Neural cell (in vitro differentiated cells): ENCODE results near the gene XPO4. TPM values are rescaled to one million over a fixed set of nuclear protein-coding genes. Genes with fewer than 3 reads are reported as not detected.

Source experiments
- H2AFZ ChIP-seq: fragments of 200-600, 300-800 bp; sonication (generic), shearing (Covaris generic); 2 replicates; pipeline ENCODE4 v1.6.0; 2014; ENCODE audit warnings: low read depth, mild to moderate bottlenecking, antibody characterized with exemption, low read length, moderate library complexity
- H3F3A ChIP-seq: fragments of 200-600 bp; shearing (Covaris generic); 2 replicates; pipeline ENCODE4 v1.6.1; 2016; ENCODE audit warnings: mild to moderate bottlenecking, moderate library complexity, mixed read lengths, antibody characterized with exemption, low read length; ENCODE audit not compliant: insufficient read depth, poor library complexity, severe bottlenecking
- H3K27ac ChIP-seq: fragments of 200-600, 300-800 bp; sonication (generic), shearing (Covaris generic); 2 replicates; pipeline ENCODE4 v1.5.1; 2014; ENCODE audit warnings: mild to moderate bottlenecking, low read length, moderate library complexity
- H3K27me3 ChIP-seq: fragments of 300-800, 200-600 bp; sonication (generic), shearing (Covaris generic); 2 replicates; pipeline ENCODE4 v1.6.0; 2014; ENCODE audit warnings: mild to moderate bottlenecking, low read depth, low read length, moderate library complexity; ENCODE audit not compliant: insufficient read depth
- H3K36me3 ChIP-seq: fragments of 300-800, 200-600 bp; sonication (generic), shearing (Covaris generic); 2 replicates; pipeline ENCODE4 v1.5.1; 2014; ENCODE audit warnings: mild to moderate bottlenecking, antibody characterized with exemption, low read length, moderate library complexity; ENCODE audit not compliant: insufficient read depth
- H3K4me2 ChIP-seq: fragments of 300-800, 200-600 bp; sonication (generic), shearing (Covaris generic); 2 replicates; pipeline ENCODE4 v1.6.0; 2014; ENCODE audit warnings: mild to moderate bottlenecking, low read length
- H3K4me3 ChIP-seq: fragments of 300-800, 200-600 bp; sonication (generic), shearing (Covaris generic); 2 replicates; pipeline ENCODE4 v1.5.1; 2014; ENCODE audit warnings: mild to moderate bottlenecking, low read length, moderate library complexity
- H3K79me2 ChIP-seq: fragments of 200-600 bp; shearing (Covaris generic); replicated peaks from 2 replicates; pipeline ENCODE4 v1.6.0; 2014; ENCODE audit warnings: mild to moderate bottlenecking, low read length, moderate library complexity; ENCODE audit not compliant: insufficient read depth
- H3K9ac ChIP-seq: fragments of 300-800, 200-600 bp; sonication (generic), shearing (Covaris generic); 2 replicates; pipeline ENCODE4 v1.6.1; 2016; ENCODE audit warnings: mild to moderate bottlenecking, low read length, mixed read lengths
- H3K9me2 ChIP-seq: fragments of 200-600 bp; shearing (Covaris generic); 2 replicates; pipeline ENCODE4 v1.6.1; 2016; ENCODE audit warnings: mild to moderate bottlenecking, low read length, mixed read lengths; ENCODE audit not compliant: insufficient read depth
- H3K9me3 ChIP-seq: fragments of 200-600, 300-800 bp; sonication (generic), shearing (Covaris generic); 2 replicates; pipeline ENCODE4 v1.6.1; 2016; ENCODE audit warnings: mild to moderate bottlenecking, mixed run types, low read length, moderate library complexity, mixed read lengths
- H4K20me1 ChIP-seq: fragments of 200-600 bp; shearing (Covaris generic); 2 replicates; pipeline ENCODE4 v1.6.1; 2016; ENCODE audit warnings: mild to moderate bottlenecking, mixed run types; ENCODE audit not compliant: insufficient read depth
- CTCF ChIP-seq: fragments of 450-650 bp; IDR thresholded peaks from 2 replicates; pipeline ENCODE4 v1.5.1; 2014; ENCODE audit warnings: antibody characterized with exemption, mild to moderate bottlenecking, moderate library complexity; ENCODE audit not compliant: poor library complexity, severe bottlenecking
- EP300 ChIP-seq: fragments of 450-650 bp; conservative IDR thresholded peaks from 2 replicates; pipeline ENCODE4 v1.6.1; 2014; ENCODE audit warnings: antibody characterized with exemption, mild to moderate bottlenecking, moderate library complexity; ENCODE audit not compliant: poor library complexity, severe bottlenecking
- EZH2 ChIP-seq: fragments of 200-600, 300-800 bp; shearing (Covaris generic), sonication (generic); IDR thresholded peaks from 2 replicates; pipeline ENCODE4 v1.6.1; 2014; ENCODE audit warnings: antibody characterized with exemption, low read length, borderline replicate concordance, mild to moderate bottlenecking; ENCODE audit not compliant: insufficient read depth, poor library complexity, severe bottlenecking
- MXI1 ChIP-seq: fragments of 450-650 bp; conservative IDR thresholded peaks from 2 replicates; pipeline ENCODE4 v1.6.1; 2014; ENCODE audit warnings: antibody characterized with exemption, mild to moderate bottlenecking; ENCODE audit not compliant: poor library complexity, severe bottlenecking
- POLR2AphosphoS5 ChIP-seq: IDR thresholded peaks from 2 replicates; pipeline ENCODE4 v1.6.1; 2012
- RAD21 ChIP-seq: fragments of 450-650 bp; conservative IDR thresholded peaks from 2 replicates; pipeline ENCODE4 v1.6.1; 2014; ENCODE audit warnings: antibody characterized with exemption, mild to moderate bottlenecking, moderate library complexity
- REST ChIP-seq: IDR thresholded peaks from 2 replicates; pipeline ENCODE4 v1.6.1; 2012; ENCODE audit warnings: borderline replicate concordance
- SMC3 ChIP-seq: fragments of 450-650 bp; conservative IDR thresholded peaks from 2 replicates; pipeline ENCODE4 v1.6.1; 2014; ENCODE audit warnings: antibody characterized with exemption, mild to moderate bottlenecking, moderate library complexity; ENCODE audit not compliant: poor library complexity
- TAF1 ChIP-seq: IDR thresholded peaks from 2 replicates; pipeline ENCODE4 v1.6.1; 2012; ENCODE audit warnings: low read depth
- polyA plus RNA-seq: library from polyadenylated mRNA; depleted of rRNA; stranded (reverse); fragments of >200 nt; gene quantifications from 2 replicates; pipeline ENCODE4 v1.2.3, GENCODE V29; 2014

The XPO4 gene
- polyA plus RNA-seq, 1 donor from 2014 or later: 13.0 TPM

GRCh38 chr13:20810808-20811207, 91.7 kb downstream of the XPO4 start:
- no peak overlapping the region for H3K4me2 ChIP-seq
- no peaks in the 10 kb centered on the region for H3F3A ChIP-seq
- no peaks in the 10 kb centered on the region for H3K79me2 ChIP-seq
- no peaks in the 10 kb centered on the region for H3K27me3 ChIP-seq
- no peak overlapping the region for H3K4me3 ChIP-seq
- TF ChIP-seq POLR2AphosphoS5: no peak
- no peak for TF ChIP-seq CTCF
- TF ChIP-seq EZH2: no peak
- TF ChIP-seq MXI1: no peak
- TF ChIP-seq TAF1: no peak
- no peak for TF ChIP-seq RAD21
- no peak for TF ChIP-seq SMC3
- no peak for TF ChIP-seq REST
- no peak for TF ChIP-seq EP300
- H2AFZ ChIP-seq: no peak overlapping the region
- H3K9me2 ChIP-seq: no peaks in the 10 kb centered on the region
- H3K9ac ChIP-seq: no peak overlapping the region
- H3K9me3 ChIP-seq: no peaks in the 10 kb centered on the region
- H3K27ac ChIP-seq: no peak overlapping the region
- H4K20me1 ChIP-seq: no peaks in the 10 kb centered on the region
- peaks cover 7% of the 10 kb centered on the region for H3K36me3 ChIP-seq

DNA sequence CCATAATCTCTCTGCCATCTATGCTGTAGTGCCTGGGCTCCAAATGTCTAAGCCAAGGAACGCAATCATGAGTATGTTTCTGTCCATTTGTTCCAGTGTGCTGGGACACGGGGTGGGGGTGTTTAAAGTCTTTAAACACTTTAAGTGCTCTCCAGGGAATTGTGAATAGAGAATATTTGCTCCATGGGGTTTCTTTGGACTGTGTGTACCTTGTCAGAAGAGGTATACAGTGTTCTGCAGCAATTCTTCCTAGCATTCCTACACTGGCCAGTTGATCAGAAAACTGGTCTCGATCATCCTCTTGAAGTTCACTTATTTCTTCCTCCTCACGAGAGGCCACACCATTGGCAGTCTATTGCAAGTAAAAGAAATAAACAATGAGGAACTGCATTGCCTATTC, 93.7 kb downstream of the XPO4 start:
- H3K9me3 ChIP-seq: no peaks in the 10 kb centered on the region
- no peaks in the 10 kb centered on the region for H3K27me3 ChIP-seq
- H3F3A ChIP-seq: no peaks in the 10 kb centered on the region
- H3K9me2 ChIP-seq: no peaks in the 10 kb centered on the region
- H3K79me2 ChIP-seq: no peaks in the 10 kb centered on the region
- no peaks in the 10 kb centered on the region for H4K20me1 ChIP-seq
- H2AFZ ChIP-seq: no peak overlapping the region
- no peak overlapping the region for H3K4me2 ChIP-seq
- H3K36me3 ChIP-seq: peaks cover 7% of the 10 kb centered on the region
- H3K9ac ChIP-seq: no peak overlapping the region
- H3K27ac ChIP-seq: no peak overlapping the region
- no peak for TF ChIP-seq RAD21
- TF ChIP-seq CTCF: no peak
- no peak for TF ChIP-seq REST
- no peak for TF ChIP-seq TAF1
- TF ChIP-seq SMC3: no peak
- no peak overlapping the region for H3K4me3 ChIP-seq
